Measurements from ENCODE around the gene HGD.

- no peak for TF ChIP-seq CTCF (IDR thresholded peaks at IDR 0.05)
- TF ChIP-seq POLR2A (IDR thresholded peaks at IDR 0.05), result no peak
- TF ChIP-seq EP300 (IDR thresholded peaks at IDR 0.05), result no peak
Observed at GRCh38 chr3:120596853-120597223, 85.2 kb downstream of the HGD start.
